HepG2 (cell line): ENCODE data around the gene VEGFB. TPM values are rescaled to one million over a fixed set of nuclear protein-coding genes. Genes with fewer than 3 reads are reported as not detected.

Source experiments
- ATF7 ChIP-seq, 2 experiments: fragments of 450-650 bp in 1 of 2; sonication (generic) in 1 of 2; formaldehyde crosslinking in 1 of 2; IDR thresholded peaks; 2 replicates each; pipeline versions ENCODE4 v1.4.0 to v1.6.1; 2016 to 2020; ENCODE audit warnings: antibody characterized with exemption in 1 of 2, mild to moderate bottlenecking in 1 of 2, missing genetic modification reagents in 1 of 2
- GLI4 ChIP-seq: sonication (generic); formaldehyde crosslinking; IDR thresholded peaks from 2 replicates; pipeline ENCODE4 v1.5.1; 2020; ENCODE audit warnings: missing genetic modification reagents, mild to moderate bottlenecking, moderate library complexity, borderline replicate concordance
- HOXA7 ChIP-seq: sonication (generic); formaldehyde crosslinking; IDR thresholded peaks from 2 replicates; pipeline ENCODE4 v1.8.1; 2022; ENCODE audit warnings: mild to moderate bottlenecking, missing genetic modification reagents, moderate library complexity
- PAX8 ChIP-seq: sonication (generic); formaldehyde crosslinking; IDR thresholded peaks from 2 replicates; pipeline ENCODE4 v1.8.0; 2022; ENCODE audit warnings: mild to moderate bottlenecking, missing genetic modification reagents, borderline replicate concordance
- PPARG ChIP-seq: conservative IDR thresholded peaks from 2 replicates; pipeline ENCODE4 v1.6.1; 2016; ENCODE audit warnings: missing biosample characterization, missing genetic modification reagents
- PTBP1 ChIP-seq: fragments of 200-400 bp; formaldehyde crosslinking; IDR thresholded peaks from 2 replicates; pipeline ENCODE4 v1.6.1; 2018; ENCODE audit warnings: low read length, low read depth; ENCODE audit not compliant: poor library complexity, severe bottlenecking
- RBM22 ChIP-seq: fragments of 200-400 bp; formaldehyde crosslinking; optimal IDR thresholded peaks from 2 replicates; pipeline ENCODE3; 2017; ENCODE audit warnings: mild to moderate bottlenecking, low read length, moderate library complexity
- RBM39 ChIP-seq: fragments of 200-400 bp; formaldehyde crosslinking; IDR thresholded peaks from one replicate; pipeline ENCODE4 v1.6.1; 2018; ENCODE audit warnings: antibody characterized with exemption, mild to moderate bottlenecking, low read depth, low read length; ENCODE audit not compliant: poor library complexity, severe bottlenecking
- REPIN1 ChIP-seq: sonication (generic); formaldehyde crosslinking; IDR thresholded peaks from 2 replicates; pipeline ENCODE4 v1.8.0; 2022; ENCODE audit warnings: missing genetic modification reagents, low read depth, mild to moderate bottlenecking, borderline replicate concordance
- SIX1 ChIP-seq: sonication (generic); formaldehyde crosslinking; IDR thresholded peaks from 2 replicates; pipeline ENCODE4 v1.4.0; 2020; ENCODE audit warnings: missing genetic modification reagents, borderline replicate concordance
- TOE1 ChIP-seq: sonication (generic); formaldehyde crosslinking; IDR thresholded peaks from 2 replicates; pipeline ENCODE4 v1.4.0; 2020; ENCODE audit warnings: mild to moderate bottlenecking, missing genetic modification reagents
- ZBTB42 ChIP-seq: sonication (generic); formaldehyde crosslinking; IDR thresholded peaks from 2 replicates; pipeline ENCODE4 v1.5.0; 2020; ENCODE audit warnings: mild to moderate bottlenecking, missing genetic modification reagents
- ZFAT ChIP-seq: sonication (generic); formaldehyde crosslinking; conservative IDR thresholded peaks from 2 replicates; pipeline ENCODE4 v1.8.1; 2023; ENCODE audit warnings: missing genetic modification reagents, inconsistent platforms
- ZNF3 ChIP-seq: IDR thresholded peaks from 2 replicates; pipeline ENCODE4 v1.7.0; 2017; ENCODE audit warnings: inconsistent platforms
- ZNF451 ChIP-seq: sonication (generic); formaldehyde crosslinking; IDR thresholded peaks from 2 replicates; pipeline ENCODE4 v1.5.0; 2020; ENCODE audit warnings: mild to moderate bottlenecking, missing genetic modification reagents
- polyA plus RNA-seq, 8 experiments: library from polyadenylated mRNA; depleted of rRNA in 3 of 8; stranded (reverse) in 7 of 8; unstranded in 1 of 8; fragments of >200 nt; fragmentation: Illumina TruSeq in 4 of 8; extraction: Trizol in 4 of 8; gene quantifications; 2 replicates each; pipeline versions ENCODE4 v1.2.1 to v1.2.3, GENCODE V29; 2011 to 2016; ENCODE audit warnings: low read depth in 4 of 8, missing spikeins in 1 of 8, mixed read lengths in 1 of 8; ENCODE audit not compliant: insufficient read depth in 1 of 8
- total RNA-seq, 5 experiments: library from RNA; depleted of rRNA; stranded (reverse); fragments of >200 nt; fragmentation: Illumina TruSeq; extraction: Trizol; gene quantifications; 2 replicates each; pipeline ENCODE4 v1.2.3, GENCODE V29; 2016; ENCODE audit warnings: low read depth in 1 of 5
- TF ChIP-seq, protein P1 (sequence below): sonication (generic); formaldehyde crosslinking; IDR thresholded peaks from 2 replicates; pipeline ENCODE4 v1.4.0; 2020; ENCODE audit warnings: mild to moderate bottlenecking, missing genetic modification reagents
- TF ChIP-seq, protein P2 (sequence below), 2 experiments: fragments of 450-650 bp in 1 of 2; sonication (generic) in 1 of 2; formaldehyde crosslinking; IDR thresholded peaks; 2 replicates each; pipeline versions ENCODE4 v1.5.0 to v1.8.0; 2020 to 2022; ENCODE audit warnings: mild to moderate bottlenecking in 1 of 2, missing genetic modification reagents in 1 of 2
- TF ChIP-seq, protein P3 (sequence below): IDR thresholded peaks from 2 replicates; pipeline ENCODE4 v1.6.1; 2016; ENCODE audit warnings: mild to moderate bottlenecking

The VEGFB gene
- total and polyA plus RNA-seq, 2 of the 13 experiments (the other 11 are each of a cell fraction or from before 2014, with no cell fraction given) = 9.0 to 11.3 TPM

DNA sequence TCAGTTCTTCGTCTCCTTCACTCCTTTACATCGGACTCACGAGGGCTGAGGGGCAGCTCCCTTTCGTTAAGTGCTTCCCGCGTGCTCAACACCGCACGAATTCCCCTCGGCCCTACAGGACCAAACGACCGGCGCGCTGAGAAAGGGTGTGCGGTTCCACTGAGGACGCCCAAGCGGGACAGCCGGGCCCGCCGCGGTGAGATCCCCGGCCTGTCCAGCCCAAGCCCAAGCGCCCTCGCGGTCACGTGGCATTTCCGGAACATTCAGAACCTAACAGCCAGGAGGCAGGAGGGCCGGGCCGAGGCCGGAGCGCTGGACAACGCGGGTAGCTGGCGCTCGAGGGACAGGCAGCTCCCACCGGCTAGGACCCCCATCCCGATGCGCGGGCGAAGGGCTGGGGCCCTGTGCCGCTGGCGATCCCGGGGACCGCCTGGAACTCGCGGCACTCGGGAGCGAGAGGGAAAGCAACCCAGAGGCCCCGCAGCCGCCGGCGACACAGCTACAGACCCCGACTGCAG lies 49.1 kb upstream of the VEGFB start (continued):
- TF ChIP-seq RBM22 (no peak), SIX1 (peak; percentile 35; the same call in 1 of the 2 replicates), ZNF451 (CRISPR knock-in tag) (peak; percentile 97), TOE1 (CRISPR knock-in tag) (no peak), HOXA7 (peak; percentile 87; the same call in 1 of the 2 replicates), PPARG (CRISPR knock-in tag) (0 out of 2 replicates have a peak, but pooled peaks have one; percentile 12), REPIN1 (CRISPR knock-in tag) (peak; percentile 92), ZNF3 (CRISPR knock-in tag) (peak; percentile 41; the same call in 1 of the 2 replicates), RBM39 (peak; percentile 97), ZBTB42 (CRISPR knock-in tag) (peak; percentile 78; the same call in 1 of the 2 replicates), ATF7 (IDR thresholded peaks at IDR 0.05) (no peak), ATF7 (CRISPR knock-in tag; IDR thresholded peaks at IDR 0.05) (0 out of 2 replicates have a peak, but pooled peaks have one; percentile 29), PTBP1 (peak; percentile 68), PAX8 (CRISPR knock-in tag) (no peak), ZFAT (CRISPR knock-in tag) (no peak), GLI4 (CRISPR knock-in tag) (peak; percentile 99)
- TF ChIP-seq, protein P1, sequence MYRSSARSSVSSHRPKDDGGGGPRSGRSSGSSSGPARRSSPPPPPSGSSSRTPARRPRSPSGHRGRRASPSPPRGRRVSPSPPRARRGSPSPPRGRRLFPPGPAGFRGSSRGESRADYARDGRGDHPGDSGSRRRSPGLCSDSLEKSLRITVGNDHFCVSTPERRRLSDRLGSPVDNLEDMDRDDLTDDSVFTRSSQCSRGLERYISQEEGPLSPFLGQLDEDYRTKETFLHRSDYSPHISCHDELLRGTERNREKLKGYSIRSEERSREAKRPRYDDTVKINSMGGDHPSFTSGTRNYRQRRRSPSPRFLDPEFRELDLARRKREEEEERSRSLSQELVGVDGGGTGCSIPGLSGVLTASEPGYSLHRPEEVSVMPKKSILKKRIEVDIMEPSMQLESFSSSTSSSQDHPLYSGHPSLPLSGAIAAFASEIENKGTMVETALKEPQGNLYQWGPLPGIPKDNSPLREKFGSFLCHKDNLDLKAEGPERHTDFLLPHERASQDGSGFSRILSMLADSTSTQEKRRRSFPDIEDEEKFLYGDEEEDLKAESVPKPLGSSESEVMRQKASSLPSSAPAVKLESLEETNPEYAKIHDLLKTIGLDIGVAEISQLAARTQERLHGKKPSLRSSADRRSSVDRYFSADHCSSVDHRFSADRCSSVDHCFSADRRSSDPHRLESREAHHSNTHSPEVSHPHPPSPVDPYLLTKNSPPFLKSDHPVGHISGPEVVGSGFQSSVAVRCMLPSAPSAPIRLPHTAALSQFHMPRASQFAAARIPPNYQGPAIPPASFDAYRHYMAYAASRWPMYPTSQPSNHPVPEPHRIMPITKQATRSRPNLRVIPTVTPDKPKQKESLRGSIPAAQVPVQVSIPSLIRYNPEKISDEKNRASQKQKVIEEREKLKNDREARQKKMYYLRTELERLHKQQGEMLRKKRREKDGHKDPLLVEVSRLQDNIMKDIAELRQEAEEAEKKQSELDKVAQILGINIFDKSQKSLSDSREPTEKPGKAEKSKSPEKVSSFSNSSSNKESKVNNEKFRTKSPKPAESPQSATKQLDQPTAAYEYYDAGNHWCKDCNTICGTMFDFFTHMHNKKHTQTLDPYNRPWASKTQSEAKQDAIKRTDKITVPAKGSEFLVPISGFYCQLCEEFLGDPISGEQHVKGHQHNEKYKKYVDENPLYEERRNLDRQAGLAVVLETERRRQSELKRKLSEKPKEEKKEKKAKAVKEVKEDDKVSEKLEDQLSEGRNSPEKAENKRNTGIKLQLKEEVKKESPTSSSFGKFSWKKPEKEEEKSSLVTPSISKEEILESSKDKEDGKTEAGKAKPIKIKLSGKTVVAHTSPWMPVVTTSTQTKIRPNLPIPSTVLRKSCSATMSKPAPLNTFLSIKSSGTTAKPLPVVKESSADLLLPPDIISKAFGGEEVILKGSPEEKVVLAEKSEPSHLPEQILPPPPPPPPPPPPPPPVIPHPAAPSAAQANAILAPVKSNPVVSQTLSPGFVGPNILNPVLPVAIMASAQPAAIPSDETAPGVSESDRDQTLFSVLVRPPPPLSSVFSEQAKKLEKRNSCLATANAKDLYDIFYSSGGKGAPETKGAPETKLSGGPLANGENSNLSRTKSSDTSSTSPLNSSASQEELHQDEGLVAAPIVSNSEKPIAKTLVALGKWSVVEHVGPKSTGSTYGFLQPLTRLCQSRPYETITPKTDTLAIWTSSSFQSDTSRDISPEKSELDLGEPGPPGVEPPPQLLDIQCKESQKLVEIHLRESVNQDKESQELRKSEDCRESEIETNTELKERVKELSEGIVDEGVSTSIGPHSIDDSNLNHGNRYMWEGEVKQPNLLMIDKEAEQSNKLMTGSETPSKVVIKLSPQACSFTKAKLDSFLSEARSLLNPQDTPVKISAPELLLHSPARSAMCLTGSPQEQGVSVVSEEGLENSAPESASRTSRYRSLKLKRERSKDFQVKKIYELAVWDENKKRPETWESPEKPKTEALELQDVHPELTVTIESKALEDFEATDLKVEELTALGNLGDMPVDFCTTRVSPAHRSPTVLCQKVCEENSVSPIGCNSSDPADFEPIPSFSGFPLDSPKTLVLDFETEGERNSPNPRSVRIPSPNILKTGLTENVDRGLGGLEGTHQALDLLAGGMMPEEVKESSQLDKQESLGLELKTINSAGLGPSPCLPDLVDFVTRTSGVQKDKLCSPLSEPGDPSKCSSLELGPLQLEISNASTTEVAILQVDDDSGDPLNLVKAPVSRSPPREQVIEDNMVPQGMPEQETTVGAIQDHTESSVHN (CRISPR knock-in tag) = 0 out of 2 replicates have a peak, but pooled peaks have one; percentile 85
- TF ChIP-seq, protein P2, sequence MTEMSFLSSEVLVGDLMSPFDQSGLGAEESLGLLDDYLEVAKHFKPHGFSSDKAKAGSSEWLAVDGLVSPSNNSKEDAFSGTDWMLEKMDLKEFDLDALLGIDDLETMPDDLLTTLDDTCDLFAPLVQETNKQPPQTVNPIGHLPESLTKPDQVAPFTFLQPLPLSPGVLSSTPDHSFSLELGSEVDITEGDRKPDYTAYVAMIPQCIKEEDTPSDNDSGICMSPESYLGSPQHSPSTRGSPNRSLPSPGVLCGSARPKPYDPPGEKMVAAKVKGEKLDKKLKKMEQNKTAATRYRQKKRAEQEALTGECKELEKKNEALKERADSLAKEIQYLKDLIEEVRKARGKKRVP (CRISPR knock-in tag; IDR thresholded peaks at IDR 0.05) = peak in 1 of 2 experiments; percentile 70; a peak in 1 of 4 replicates
- TF ChIP-seq, protein P3, sequence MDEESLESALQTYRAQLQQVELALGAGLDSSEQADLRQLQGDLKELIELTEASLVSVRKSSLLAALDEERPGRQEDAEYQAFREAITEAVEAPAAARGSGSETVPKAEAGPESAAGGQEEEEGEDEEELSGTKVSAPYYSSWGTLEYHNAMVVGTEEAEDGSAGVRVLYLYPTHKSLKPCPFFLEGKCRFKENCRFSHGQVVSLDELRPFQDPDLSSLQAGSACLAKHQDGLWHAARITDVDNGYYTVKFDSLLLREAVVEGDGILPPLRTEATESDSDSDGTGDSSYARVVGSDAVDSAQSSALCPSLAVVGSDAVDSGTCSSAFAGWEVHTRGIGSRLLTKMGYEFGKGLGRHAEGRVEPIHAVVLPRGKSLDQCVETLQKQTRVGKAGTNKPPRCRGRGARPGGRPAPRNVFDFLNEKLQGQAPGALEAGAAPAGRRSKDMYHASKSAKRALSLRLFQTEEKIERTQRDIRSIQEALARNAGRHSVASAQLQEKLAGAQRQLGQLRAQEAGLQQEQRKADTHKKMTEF (CRISPR knock-in tag) = peak; percentile 79; the same call in 1 of the 2 replicates
